Right lobe of liver (tissue), 4 donors: Measurements from ENCODE around the gene ELL.

Experiments
- POLR2A ChIP-seq: fragments of 450-650 bp; IDR thresholded peaks from one replicate; pipeline ENCODE4 v1.6.1; 2017; ENCODE audit warnings: antibody characterized with exemption, mild to moderate bottlenecking
- TF ChIP-seq, protein P1 (sequence below), 4 donors: fragments of 200-600 bp in 3 of 4; fragments of 450-650 bp in 1 of 4; IDR thresholded peaks; one replicate each; pipeline versions ENCODE4 v1.5.1 to v1.8.0; 2016 to 2022; ENCODE audit warnings: antibody characterized with exemption in 4 of 4, mild to moderate bottlenecking in 2 of 4
- donor health status: DM: no; HTN: no; CAD: no.
- donor health status: DM: no; HTN: no; CAD: no.
- donor health status: DM: no; HTN: yes; CAD: no.

DNA sequence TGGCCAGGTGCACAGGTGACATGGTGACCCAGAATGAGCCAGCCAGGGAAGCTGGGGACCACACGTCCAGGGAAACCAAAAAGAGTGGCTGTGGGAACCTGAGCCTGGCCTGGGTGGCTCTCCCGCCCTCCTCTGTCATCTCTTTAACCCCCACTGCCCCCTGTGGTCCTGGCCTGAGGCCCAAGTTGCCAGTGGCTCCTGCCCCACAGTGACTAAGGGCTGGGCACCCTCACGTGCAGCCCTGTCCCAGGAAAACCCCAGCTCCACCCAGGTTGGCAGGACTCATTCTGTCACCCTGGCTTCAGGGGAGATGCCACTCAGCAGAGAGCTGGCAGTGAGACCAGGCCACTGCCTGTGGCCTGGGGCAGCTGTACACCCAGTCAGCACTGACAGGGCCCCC is 53.4 kb downstream of the ELL start:
- peak; percentile 7 for TF ChIP-seq POLR2A
- TF ChIP-seq, protein P1, sequence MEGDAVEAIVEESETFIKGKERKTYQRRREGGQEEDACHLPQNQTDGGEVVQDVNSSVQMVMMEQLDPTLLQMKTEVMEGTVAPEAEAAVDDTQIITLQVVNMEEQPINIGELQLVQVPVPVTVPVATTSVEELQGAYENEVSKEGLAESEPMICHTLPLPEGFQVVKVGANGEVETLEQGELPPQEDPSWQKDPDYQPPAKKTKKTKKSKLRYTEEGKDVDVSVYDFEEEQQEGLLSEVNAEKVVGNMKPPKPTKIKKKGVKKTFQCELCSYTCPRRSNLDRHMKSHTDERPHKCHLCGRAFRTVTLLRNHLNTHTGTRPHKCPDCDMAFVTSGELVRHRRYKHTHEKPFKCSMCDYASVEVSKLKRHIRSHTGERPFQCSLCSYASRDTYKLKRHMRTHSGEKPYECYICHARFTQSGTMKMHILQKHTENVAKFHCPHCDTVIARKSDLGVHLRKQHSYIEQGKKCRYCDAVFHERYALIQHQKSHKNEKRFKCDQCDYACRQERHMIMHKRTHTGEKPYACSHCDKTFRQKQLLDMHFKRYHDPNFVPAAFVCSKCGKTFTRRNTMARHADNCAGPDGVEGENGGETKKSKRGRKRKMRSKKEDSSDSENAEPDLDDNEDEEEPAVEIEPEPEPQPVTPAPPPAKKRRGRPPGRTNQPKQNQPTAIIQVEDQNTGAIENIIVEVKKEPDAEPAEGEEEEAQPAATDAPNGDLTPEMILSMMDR (IDR thresholded peaks at IDR 0.05) = no peak
